PC-9 (cell line): ENCODE measurements around the gene TEDC1.

Experiments used
- EZH2 ChIP-seq: fragments of 200-600 bp; sonication (generic); IDR thresholded peaks from 2 replicates; pipeline ENCODE4 v1.8.0; 2017; ENCODE audit warnings: antibody characterized with exemption, low read depth
- TF ChIP-seq, protein P1 (sequence below): fragments of 200-600 bp; sonication (generic); conservative IDR thresholded peaks from 2 replicates; pipeline ENCODE4 v1.6.1; 2017; ENCODE audit warnings: mixed run types, antibody characterized with exemption, mild to moderate bottlenecking, moderate library complexity

DNA sequence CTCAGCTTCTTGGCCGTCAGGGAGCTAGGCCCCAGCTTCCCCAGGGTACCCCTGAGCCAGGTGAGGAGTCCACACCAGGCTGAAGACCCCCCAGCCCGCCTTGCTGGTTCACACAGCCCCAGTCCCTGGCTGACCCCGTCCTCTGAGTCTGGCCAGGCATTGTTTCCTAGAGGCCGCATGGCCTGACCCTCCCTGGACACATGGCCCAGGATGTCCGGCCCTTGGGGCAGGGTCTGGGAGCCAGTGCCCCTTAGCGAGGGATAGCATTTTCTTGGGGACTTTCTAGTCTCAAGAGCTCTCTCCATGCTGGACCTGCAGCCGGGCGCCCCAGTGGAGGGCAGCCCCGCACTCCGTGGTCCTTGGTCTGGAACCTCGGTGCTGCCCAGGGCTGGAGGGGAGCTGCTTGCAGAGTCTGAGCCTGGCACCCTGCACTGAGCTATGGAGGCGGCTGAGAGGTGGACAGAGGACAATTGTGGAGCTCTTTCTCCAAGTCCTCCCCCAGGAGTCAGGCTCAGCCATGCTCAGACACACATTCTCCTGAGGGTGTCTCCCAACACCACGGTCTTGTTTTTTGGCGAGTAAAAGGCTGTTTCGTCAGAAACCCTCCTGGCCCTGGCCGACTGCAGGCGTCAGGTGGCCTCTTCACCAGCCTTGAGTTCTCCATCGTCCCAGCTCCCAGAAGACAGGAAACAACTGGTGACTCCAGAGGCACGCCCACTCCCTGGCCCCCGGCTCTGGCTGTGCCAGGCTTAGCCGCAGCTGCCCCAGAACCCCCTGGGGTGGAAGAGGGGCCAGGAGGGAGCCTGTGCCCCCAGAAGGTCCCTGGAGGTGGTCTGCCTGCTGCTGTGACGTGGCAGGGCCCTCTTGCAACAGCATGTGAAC, 34.1 kb upstream of the TEDC1 start:
- TF ChIP-seq, protein P1, sequence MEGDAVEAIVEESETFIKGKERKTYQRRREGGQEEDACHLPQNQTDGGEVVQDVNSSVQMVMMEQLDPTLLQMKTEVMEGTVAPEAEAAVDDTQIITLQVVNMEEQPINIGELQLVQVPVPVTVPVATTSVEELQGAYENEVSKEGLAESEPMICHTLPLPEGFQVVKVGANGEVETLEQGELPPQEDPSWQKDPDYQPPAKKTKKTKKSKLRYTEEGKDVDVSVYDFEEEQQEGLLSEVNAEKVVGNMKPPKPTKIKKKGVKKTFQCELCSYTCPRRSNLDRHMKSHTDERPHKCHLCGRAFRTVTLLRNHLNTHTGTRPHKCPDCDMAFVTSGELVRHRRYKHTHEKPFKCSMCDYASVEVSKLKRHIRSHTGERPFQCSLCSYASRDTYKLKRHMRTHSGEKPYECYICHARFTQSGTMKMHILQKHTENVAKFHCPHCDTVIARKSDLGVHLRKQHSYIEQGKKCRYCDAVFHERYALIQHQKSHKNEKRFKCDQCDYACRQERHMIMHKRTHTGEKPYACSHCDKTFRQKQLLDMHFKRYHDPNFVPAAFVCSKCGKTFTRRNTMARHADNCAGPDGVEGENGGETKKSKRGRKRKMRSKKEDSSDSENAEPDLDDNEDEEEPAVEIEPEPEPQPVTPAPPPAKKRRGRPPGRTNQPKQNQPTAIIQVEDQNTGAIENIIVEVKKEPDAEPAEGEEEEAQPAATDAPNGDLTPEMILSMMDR, result no peak
- no peak for TF ChIP-seq EZH2
